Loucy (cell line): ENCODE data around the gene ADCY6.

Experiments used
- EZH2phosphoT487 ChIP-seq: fragments of 200-600 bp; IDR thresholded peaks from 2 replicates; pipeline ENCODE4 v1.6.1; 2018; ENCODE audit warnings: antibody characterized with exemption, mild to moderate bottlenecking, moderate library complexity, borderline replicate concordance
- TF ChIP-seq, protein P1 (sequence below): fragments of 200-600 bp; sonication (generic); conservative IDR thresholded peaks from 2 replicates; pipeline ENCODE4 v1.5.1; 2014; ENCODE audit warnings: mild to moderate bottlenecking, antibody characterized with exemption, low read length

- TF ChIP-seq, protein P1, sequence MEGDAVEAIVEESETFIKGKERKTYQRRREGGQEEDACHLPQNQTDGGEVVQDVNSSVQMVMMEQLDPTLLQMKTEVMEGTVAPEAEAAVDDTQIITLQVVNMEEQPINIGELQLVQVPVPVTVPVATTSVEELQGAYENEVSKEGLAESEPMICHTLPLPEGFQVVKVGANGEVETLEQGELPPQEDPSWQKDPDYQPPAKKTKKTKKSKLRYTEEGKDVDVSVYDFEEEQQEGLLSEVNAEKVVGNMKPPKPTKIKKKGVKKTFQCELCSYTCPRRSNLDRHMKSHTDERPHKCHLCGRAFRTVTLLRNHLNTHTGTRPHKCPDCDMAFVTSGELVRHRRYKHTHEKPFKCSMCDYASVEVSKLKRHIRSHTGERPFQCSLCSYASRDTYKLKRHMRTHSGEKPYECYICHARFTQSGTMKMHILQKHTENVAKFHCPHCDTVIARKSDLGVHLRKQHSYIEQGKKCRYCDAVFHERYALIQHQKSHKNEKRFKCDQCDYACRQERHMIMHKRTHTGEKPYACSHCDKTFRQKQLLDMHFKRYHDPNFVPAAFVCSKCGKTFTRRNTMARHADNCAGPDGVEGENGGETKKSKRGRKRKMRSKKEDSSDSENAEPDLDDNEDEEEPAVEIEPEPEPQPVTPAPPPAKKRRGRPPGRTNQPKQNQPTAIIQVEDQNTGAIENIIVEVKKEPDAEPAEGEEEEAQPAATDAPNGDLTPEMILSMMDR, result no peak
- no peak for TF ChIP-seq EZH2phosphoT487
Observed at GRCh38 chr12:48736456-48736855, 52.4 kb downstream of the ADCY6 start.
